Transverse colon (tissue), 4 donors: ENCODE measurements around the gene FAM174C. TPM values are rescaled to one million over a fixed set of nuclear protein-coding genes. Genes with fewer than 3 reads are reported as not detected.
A peak's percentile ranks its signal among the peaks of the same experiment; 100 is the strongest.

Experiments used
- DNase-seq: peaks from one replicate; pipeline ENCODE4 v3.0.0-alpha.2; 2019
- H3K27ac ChIP-seq, 4 donors: fragments of 200-600 bp; sonication (generic); 2 replicates each; pipeline ENCODE4 v1.5.1; 2016 to 2018; ENCODE audit warnings: inconsistent platforms in 4 of 4
- H3K27me3 ChIP-seq: fragments of 200-600 bp; sonication (generic); 2 replicates; pipeline ENCODE4 v1.5.1; 2017; ENCODE audit warnings: inconsistent platforms
- H3K36me3 ChIP-seq, 4 donors: fragments of 200-600 bp; sonication (generic); 2 replicates each; pipeline ENCODE4 v1.5.1; 2017 to 2019; ENCODE audit warnings: inconsistent platforms in 4 of 4
- H3K4me1 ChIP-seq, 4 donors: fragments of 200-600 bp; sonication (generic); 2 replicates each; pipeline ENCODE4 v1.5.1; 2017 to 2020; ENCODE audit warnings: inconsistent platforms in 4 of 4
- H3K4me3 ChIP-seq, 4 donors: fragments of 200-600 bp; sonication (generic); 1 replicate in 1 of 4; 2 replicates in 3 of 4; pipeline versions ENCODE4 v1.5.1 to v1.6.1; 2017 to 2019; ENCODE audit warnings: inconsistent platforms in 4 of 4
- H3K9me3 ChIP-seq, 2 donors: fragments of 200-600 bp; sonication (generic); 2 replicates each; pipeline ENCODE4 v1.5.1; 2017 to 2019; ENCODE audit warnings: inconsistent platforms in 2 of 2
- EP300 ChIP-seq: sonication (generic); formaldehyde crosslinking; IDR thresholded peaks from one replicate; pipeline ENCODE4 v1.6.1; 2017; ENCODE audit warnings: antibody characterized with exemption, low read depth
- POLR2A ChIP-seq: fragments of 450-650 bp; IDR thresholded peaks from one replicate; pipeline ENCODE4 v1.6.1; 2016; ENCODE audit warnings: antibody characterized with exemption, mild to moderate bottlenecking, moderate library complexity
- POLR2AphosphoS5 ChIP-seq, 3 donors: sonication (generic); formaldehyde crosslinking; IDR thresholded peaks; one replicate each; pipeline ENCODE4 v1.6.1; 2016; ENCODE audit warnings: antibody characterized with exemption in 3 of 3
- WGBS, 2 donors: methylation state at CpG; one replicate each; pipeline ENCODE4 v1.1.5; 2018; ENCODE audit warnings: low coverage in 1 of 2; 5-methylcytosine and 5-hydroxymethylcytosine counted together
- in situ Hi-C, 4 donors: fragments of 200-750 bp; cut with MboI; loops; one replicate each; pipeline versions ENCODE4 v1.15.0 to v1.15.1; 2017; ENCODE audit warnings: low sequenced_read_pairs in 3 of 4, low pct_ligation_motif_present in 1 of 4, low pct_unique_long_range_greater_than_20kb in 1 of 4
- intact Hi-C: fragments of 100-400 bp; cut with DNase I; formaldehyde crosslinking; loops from one replicate; pipeline ENCODE4 v1.15.1; 2023; ENCODE audit warnings: low total_unique reads
- total RNA-seq, 4 donors: library from RNA; depleted of rRNA; stranded (reverse); fragments of >200 nt; gene quantifications; one replicate each; pipeline ENCODE4 v1.1.0, GENCODE V29; 2016
- TF ChIP-seq, protein P1 (sequence below), 5 experiments: fragments of 200-600 bp in 3 of 5; fragments of 450-650 bp in 2 of 5; sonication (generic) in 3 of 5; IDR thresholded peaks; 1 replicate in 2 of 5; 2 replicates in 3 of 5; pipeline ENCODE4 v1.5.1; 2016 to 2017; ENCODE audit warnings: antibody characterized with exemption in 5 of 5, inconsistent platforms in 3 of 5, mild to moderate bottlenecking in 2 of 5, moderate library complexity in 1 of 5

FAM174C gene
- total RNA-seq, 4 donors from 2014 or later, result 72.5 to 116 (median 99.0) TPM

DNA sequence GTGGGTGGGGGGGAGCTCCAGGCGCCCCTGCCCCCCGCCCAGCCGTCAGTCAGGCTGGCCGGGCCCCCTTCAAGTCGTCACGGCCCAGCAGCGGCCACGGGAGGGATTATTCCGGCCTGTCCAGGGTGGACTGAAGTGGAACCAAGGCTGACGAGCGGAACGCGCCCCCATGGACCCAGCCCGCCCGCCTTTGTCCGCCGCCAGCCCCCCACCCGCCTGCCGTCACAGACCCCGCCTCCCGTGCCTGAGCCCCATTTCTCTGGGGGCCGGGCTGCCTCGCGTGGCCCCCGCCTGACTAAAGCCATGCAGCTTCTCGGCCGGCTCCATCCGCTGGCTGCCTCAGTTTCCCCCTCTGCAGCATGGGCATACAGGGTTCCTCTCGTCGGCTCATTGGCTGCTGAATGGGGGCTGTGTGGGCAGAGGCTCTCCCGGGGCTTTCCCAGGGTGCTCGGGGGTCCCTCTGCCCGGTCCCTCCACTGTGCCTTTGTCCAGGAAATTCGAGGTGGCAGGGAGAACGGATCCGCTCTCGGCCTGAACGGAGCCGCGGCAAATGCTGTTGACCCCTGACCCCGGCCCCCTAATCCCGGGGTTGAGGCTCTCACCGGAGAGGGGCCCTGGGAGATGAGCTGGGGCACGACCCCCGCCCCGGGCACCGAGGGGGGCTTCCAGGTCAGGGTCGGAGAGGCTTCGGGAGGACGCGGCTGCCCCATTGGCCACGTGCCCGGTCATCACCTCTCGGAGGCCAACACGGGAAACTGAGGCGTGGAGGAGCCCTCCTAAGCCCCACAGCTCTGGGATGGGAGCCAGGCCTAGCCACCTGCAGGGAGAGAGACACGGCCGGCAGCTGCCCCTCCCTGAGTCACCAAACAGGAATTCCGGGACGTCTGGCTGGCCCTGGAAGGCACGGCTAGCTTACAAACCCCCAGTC, 37.7 kb downstream of the FAM174C start:
- Histone ChIP-seq H3K4me1 (peaks cover 0 to 27% (median 14%) of the 10 kb centered on the region in 4 donors), H3K27me3 (peaks cover 75% of the 10 kb centered on the region), H3K36me3 (no peaks in the 10 kb centered on the region), H3K27ac (no peak overlapping the region), H3K9me3 (no peaks in the 10 kb centered on the region), H3K4me3 (no peak overlapping the region)
- peak; percentile 41 for DNase-seq
- in situ Hi-C loops, result no loop called here
- TF ChIP-seq, protein P1, sequence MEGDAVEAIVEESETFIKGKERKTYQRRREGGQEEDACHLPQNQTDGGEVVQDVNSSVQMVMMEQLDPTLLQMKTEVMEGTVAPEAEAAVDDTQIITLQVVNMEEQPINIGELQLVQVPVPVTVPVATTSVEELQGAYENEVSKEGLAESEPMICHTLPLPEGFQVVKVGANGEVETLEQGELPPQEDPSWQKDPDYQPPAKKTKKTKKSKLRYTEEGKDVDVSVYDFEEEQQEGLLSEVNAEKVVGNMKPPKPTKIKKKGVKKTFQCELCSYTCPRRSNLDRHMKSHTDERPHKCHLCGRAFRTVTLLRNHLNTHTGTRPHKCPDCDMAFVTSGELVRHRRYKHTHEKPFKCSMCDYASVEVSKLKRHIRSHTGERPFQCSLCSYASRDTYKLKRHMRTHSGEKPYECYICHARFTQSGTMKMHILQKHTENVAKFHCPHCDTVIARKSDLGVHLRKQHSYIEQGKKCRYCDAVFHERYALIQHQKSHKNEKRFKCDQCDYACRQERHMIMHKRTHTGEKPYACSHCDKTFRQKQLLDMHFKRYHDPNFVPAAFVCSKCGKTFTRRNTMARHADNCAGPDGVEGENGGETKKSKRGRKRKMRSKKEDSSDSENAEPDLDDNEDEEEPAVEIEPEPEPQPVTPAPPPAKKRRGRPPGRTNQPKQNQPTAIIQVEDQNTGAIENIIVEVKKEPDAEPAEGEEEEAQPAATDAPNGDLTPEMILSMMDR (IDR thresholded peaks at IDR 0.05), result no peak
- TF ChIP-seq POLR2A (no peak), EP300 (no peak), POLR2AphosphoS5 (IDR thresholded peaks at IDR 0.05) (no peak)
- intact Hi-C loops, result no loop called here
- WGBS, 2 donors, result 65% methylated on average over 41 of the region's 61 CpGs; no CpG with 5 or more reads in 1 of the 2 donors

DNA sequence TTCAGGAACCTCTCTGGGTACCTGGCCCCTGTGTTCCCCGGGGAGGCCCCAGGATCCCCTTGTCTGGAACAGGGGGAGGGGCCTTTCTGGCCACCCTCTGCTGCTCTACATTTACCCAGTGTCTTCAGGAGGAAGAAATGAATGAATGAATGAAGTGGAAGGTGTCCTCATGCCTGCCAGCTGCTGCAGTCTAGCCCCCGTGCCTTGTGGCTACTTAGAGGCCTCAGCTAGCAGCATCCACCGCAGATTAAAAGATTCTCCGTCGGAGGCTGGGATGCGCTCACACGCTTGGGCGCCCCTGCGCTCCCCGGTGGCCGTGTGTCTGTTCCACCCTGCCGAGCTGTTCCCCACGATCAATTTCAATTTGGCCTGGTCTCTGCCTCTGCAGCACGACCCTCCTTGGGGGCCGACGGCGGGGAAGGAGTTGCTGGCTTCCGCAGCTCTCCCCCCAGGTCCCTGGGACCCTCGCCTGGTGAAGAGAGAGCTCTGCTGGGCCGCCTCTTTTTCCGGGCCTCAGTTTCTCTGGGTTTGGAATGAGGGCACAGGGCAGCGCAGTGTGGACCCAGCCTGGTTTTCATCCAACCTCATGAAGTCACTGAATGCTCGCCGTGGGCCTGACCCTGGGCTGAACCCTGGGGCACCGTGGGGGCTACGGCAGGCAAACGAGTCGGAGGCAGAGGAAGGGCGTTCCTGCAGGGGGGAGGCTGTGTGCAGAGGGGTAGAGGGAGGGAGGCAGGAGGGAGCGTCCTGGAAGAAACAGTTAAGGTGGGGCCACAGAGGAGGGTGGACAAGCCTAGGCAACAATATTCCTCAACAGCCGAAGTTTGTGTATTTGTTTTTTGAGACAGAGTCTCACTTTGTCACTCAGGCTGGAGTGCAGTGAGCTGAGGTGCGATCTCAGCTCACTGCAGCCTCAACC, 38.6 kb downstream of the FAM174C start:
- no peaks in the 10 kb centered on the region for H3K9me3 ChIP-seq
- TF ChIP-seq POLR2AphosphoS5 (IDR thresholded peaks at IDR 0.05) (no peak), EP300 (no peak), POLR2A (no peak)
- TF ChIP-seq, protein P1 (IDR thresholded peaks at IDR 0.05), result no peak
- H3K36me3 ChIP-seq, result no peaks in the 10 kb centered on the region
- DNase-seq, result no peak
- 44% methylated on average over 32 of the region's 32 CpGs; no CpG with 5 or more reads in 1 of the 2 donors for WGBS, 2 donors
- H3K27ac ChIP-seq, result no peak overlapping the region
- intact Hi-C loops, result no loop called here
- in situ Hi-C loops, result no loop called here
- H3K4me1 ChIP-seq, result peaks cover 0 to 27% (median 14%) of the 10 kb centered on the region in 4 donors
- H3K4me3 ChIP-seq, result no peak overlapping the region
- H3K27me3 ChIP-seq, result peaks cover 84% of the 10 kb centered on the region

DNA sequence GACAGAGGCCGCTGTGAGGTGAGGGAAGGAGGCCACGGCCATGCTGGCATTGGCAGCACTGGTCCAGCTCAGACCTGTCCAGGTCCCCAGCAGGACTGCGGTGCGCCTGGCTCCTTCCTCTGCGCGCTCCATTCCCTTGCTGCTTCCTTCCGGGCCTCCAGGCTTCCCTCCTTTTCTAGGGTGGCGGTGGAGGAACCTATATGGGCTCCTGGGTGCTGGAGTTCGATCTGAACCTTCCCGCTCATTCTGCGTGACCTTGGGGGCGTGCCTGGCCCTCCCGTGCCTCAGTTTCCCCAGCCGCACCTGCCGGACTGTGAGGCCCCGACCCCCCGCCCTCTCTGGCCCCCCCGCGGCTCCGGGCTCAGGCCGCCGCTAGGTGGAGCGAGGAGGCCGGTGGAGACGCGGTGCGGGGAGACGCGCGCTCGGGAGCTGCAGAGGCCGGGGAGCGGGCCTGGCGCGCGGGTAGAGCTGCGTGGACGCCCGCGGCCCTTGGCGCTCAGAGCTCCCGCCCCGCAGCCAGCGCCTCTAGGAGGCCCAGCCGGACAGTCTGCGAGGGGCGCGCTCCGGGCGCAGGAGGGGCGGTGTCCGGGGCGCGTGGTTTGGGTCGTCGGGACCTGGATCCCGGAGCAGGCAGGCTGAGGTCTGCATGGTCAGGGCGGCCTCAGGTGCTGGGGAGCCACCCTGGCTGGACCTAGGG, 40.3 kb downstream of the FAM174C start:
- Histone ChIP-seq H3K4me3 (peak overlapping the region in 3 of 4 donors; percentile 1 to 41 (median 31)), H3K4me1 (peaks cover 0 to 27% (median 14%) of the 10 kb centered on the region in 4 donors), H3K9me3 (no peaks in the 10 kb centered on the region), H3K36me3 (no peaks in the 10 kb centered on the region), H3K27ac (peak overlapping the region in 1 of 4 donors; percentile 4), H3K27me3 (peaks cover 84% of the 10 kb centered on the region)
- TF ChIP-seq, protein P1 (IDR thresholded peaks at IDR 0.05), result peak; percentile 64 to 83 (median 65)
- TF ChIP-seq POLR2AphosphoS5 (IDR thresholded peaks at IDR 0.05) (peak in 1 of 3 donors; percentile 20), POLR2A (no peak)
- in situ Hi-C loops (no loop called here), intact Hi-C loops (loop anchor here (1.0 kb wide), 1 partner anchor 42 kb away; no protein-coding TSS in a partner anchor)
- peak; percentile 64 for DNase-seq
- WGBS, 2 donors, result 11% methylated on average over 36 of the region's 58 CpGs; no CpG with 5 or more reads in 1 of the 2 donors
